C4-2B (cell line): ENCODE measurements around the gene SLC45A2.

ENCODE experiments used
- ZFX ChIP-seq: fragments of 450-650 bp; IDR thresholded peaks from 2 replicates; pipeline ENCODE4 v1.6.1; 2017
- TF ChIP-seq, protein P1 (sequence below): fragments of 450-650 bp; conservative IDR thresholded peaks from 2 replicates; pipeline ENCODE4 v1.5.1; 2017; ENCODE audit warnings: mild to moderate bottlenecking

DNA sequence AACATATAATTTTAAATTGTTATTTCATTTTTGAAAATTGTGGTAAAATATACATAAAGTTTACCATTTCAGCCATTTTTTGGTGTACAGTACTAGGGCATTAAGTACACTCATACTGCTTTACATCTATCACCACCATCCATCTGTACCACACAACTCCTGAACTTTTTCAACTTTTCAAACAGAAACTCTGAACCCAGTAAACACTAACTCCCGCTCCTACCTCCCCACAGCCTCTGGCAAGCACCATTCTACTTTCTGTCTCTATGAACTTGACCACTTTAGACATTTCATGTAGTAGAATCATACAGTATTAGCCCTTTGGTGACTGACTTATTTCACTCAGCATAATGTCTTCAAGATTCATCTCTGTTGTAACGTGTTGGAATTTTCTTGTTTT lies 8.4 kb upstream of the SLC45A2 start:
- TF ChIP-seq, protein P1, sequence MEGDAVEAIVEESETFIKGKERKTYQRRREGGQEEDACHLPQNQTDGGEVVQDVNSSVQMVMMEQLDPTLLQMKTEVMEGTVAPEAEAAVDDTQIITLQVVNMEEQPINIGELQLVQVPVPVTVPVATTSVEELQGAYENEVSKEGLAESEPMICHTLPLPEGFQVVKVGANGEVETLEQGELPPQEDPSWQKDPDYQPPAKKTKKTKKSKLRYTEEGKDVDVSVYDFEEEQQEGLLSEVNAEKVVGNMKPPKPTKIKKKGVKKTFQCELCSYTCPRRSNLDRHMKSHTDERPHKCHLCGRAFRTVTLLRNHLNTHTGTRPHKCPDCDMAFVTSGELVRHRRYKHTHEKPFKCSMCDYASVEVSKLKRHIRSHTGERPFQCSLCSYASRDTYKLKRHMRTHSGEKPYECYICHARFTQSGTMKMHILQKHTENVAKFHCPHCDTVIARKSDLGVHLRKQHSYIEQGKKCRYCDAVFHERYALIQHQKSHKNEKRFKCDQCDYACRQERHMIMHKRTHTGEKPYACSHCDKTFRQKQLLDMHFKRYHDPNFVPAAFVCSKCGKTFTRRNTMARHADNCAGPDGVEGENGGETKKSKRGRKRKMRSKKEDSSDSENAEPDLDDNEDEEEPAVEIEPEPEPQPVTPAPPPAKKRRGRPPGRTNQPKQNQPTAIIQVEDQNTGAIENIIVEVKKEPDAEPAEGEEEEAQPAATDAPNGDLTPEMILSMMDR = no peak
- no peak for TF ChIP-seq ZFX
